Measurements from ENCODE around the gene ASNSD1.
"Not testable (repeated sequence)": the region's sequence is repeated elsewhere in the genome, so short reads cannot be mapped to it uniquely, and the experiment has no call there.

The ASNSD1 gene

DNA sequence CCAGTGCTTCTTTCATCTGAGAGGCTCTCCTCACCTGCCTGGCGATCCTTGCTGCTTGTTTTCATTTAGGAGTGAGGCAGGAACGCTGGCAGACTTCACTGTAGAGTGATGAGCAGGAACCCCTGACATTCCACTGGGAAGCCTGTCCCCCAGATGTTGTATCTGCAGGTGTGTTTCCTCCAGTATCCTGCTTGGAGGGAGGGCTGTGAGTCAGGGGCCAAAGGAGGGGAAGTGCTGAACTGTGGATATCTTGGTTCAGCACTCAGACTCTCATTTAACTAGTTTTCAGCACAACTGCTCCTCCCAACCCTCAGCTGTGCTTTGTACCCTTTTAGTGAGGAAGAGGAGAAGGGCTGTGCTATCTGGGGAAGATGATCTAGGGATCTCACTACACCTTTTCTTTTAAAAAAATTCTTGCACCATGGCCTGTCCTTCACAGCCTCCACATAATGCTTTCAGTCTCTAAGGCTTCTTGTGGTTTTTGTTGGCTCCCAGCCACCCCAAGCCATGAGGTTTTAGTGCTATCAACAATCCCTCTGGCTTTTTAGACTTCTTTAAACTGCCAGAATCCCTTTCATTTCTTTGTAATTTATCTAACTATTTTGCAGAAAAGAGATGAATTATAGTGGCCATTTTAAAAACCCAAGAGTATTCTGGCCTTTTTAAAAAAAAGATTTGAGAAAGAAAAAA is 24.4 kb downstream of the ASNSD1 start:
- no peak for DNase-seq (ENCODE audit: low read depth in 2 of 2, low spot score in 1 of 2)

DNA sequence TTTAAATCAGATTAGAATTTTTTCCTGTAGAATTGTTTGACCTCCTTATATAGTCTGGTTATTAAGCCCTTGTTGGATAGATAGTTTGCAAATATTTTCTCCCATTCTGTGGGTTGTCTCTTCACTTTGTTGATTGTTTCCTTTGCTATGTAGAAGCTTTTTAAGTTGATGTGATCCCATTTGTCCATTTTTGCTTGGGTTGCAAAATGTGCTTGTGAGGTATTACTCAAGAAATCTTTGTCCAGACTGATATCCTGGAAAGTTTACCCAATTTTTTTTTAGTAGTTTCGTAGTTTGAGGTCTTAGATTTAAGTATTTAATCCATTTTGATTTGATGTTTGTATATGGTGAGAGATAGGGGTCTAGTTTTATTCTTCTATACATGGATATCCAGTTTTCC is 26.5 kb downstream of the ASNSD1 start:
- DNase-seq (ENCODE audit: low read depth in 2 of 2, low spot score in 1 of 2), result not testable (repeated sequence)

DNA sequence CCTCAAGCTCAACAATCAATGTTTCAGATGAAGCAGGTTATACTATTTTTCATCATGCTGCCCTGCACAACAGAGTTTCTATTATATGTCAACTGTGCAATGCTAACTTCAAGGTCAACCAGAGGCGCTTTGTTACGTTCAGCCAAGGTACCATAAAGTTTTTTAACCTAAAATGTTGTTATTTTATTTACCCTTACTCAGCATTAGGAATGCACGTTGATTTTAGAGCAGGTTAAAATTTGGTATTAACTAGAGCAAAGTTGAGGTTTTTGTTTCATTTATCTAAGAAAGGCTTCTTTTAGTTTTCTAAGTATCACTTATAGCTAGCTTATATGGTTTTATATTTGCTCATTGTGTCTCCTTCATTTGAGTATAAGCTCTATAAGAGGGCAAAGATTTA is 35.0 kb downstream of the ASNSD1 start:
- DNase-seq (ENCODE audit: low read depth in 2 of 2, low spot score in 1 of 2), result no peak

DNA sequence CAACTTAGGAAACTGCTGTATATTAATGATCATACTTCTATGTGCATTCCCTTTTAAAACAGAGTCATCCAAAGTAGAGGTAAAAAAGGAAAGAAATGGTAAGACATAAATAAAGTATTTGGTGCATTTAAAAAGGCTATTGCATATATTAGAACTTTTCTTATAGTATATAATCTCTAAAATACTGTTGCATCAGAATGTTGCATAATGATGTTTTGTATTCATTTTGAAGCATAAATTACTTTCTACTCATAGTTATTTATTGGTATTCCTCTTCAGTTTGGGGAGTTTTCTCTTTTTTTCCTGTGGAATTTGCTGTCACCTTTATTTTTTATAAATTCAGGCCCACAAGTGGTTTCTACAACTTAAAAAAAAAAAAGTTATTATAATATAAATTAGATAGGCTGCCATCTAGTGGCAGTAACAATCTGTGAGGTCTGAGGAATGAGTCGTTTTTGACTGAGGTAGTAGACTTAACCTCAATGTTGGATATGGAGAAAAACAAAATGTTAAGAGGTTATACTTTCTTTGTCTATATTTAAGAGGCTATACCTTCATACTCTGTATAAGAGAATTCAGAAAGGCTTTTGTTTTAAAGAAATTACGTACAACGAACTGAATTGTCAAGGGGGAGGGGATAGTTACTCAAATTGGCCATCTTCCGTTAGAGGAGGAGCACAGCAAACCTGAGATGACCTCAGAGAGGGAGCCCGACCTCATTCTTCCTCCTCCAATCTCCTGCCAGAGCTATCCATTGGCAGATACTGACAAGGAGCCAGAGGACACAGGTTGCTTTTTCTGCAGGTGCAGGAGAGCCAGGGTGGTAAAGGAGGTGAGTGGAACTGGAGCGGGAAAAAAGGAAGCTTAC is 37.0 kb downstream of the ASNSD1 start:
- no peak for DNase-seq (ENCODE audit: low read depth in 2 of 2, low spot score in 1 of 2)

DNA sequence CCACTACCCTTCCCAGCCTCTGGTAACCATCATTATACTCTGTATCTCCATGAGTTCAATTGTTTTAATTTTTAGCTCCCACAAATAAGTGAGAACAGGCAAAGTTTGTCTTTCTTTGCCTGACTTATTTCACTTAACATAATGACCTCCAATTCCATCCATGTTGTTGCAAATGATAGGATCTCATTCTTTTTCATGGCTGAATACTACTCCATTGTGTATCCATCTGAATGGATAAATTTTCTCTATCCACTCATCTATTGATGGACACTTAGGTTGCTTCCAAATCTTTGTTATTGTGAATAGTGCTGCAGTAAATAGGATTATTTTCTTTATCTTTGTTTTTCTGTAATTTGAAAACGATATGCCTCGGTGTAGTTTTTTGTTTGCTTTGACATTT is 39.4 kb downstream of the ASNSD1 start:
- no peak for DNase-seq (ENCODE audit: low read depth in 2 of 2, low spot score in 1 of 2)

DNA sequence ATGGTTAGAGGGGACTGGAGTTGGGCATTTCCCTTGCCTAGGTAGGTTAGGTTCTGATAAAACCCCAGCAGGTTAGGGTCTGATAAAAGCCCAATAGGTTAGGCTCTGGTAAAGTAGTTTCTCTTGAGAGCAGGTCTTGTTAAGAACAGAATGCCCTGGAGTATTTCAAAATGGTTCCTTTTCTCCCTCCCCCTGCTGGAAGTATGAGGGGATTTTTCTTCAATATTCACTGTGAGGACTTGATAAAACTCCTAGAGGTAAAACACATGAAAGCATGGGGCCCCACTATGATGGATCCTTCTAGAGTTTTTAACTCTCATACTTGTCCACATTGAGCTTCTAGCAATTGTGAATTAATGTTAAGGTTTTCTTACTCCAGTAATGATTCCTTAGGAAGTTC is 40.8 kb downstream of the ASNSD1 start:
- no peak for DNase-seq (ENCODE audit: low read depth in 2 of 2, low spot score in 1 of 2)

DNA sequence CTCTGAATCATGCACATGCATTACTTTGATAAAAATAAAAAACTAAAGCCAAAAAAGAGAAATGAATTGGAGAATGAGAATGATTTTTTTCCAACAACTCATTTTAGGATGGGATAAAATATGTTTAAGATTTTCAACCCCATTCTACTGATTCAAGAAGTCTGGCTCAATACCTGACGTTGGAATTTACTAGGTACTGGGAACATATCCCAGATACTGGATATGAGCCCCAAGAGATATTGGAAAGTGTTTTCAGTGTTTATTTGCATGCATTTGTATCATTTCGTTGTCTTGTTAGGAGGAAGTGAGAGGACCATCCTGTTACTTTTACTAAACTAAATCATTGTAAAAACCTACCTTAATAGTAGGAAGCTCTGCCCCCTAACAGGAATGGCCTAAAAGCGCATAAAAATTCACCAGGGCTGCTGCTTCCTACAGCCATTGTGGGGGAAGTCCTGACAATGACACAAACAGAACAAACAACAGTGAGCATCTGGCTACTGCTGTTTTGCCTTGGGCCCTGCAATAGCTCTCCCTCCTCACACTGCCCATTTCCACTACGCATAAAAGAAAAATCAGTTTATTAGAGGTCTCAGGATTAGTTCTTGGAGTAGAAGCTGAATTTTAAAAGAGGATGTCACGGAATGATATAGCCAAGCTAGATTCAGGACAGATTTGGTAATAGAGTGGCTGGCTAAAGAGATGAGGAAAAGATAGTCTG is 48.4 kb downstream of the ASNSD1 start:
- no peak for DNase-seq (ENCODE audit: low read depth in 2 of 2, low spot score in 1 of 2)

DNA sequence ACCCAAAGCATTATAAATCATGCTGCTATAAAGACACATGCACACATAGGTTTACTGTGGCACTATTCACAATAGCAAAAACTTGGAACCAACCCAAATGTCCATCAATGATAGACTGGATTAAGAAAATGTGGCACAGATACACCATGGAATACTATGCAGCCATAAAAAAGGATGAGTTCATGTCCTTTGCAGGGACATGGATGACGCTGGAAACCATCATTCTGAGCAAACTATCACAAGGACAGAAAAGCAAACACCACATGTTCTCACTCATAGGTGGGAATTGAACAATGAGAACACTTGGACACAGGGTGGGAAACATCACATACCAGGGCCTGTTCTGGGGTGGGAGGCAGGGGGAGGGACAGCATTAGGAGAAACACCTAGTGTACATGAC is 56.3 kb downstream of the ASNSD1 start:
- not testable (repeated sequence) for DNase-seq (ENCODE audit: low read depth in 2 of 2, low spot score in 1 of 2)

DNA sequence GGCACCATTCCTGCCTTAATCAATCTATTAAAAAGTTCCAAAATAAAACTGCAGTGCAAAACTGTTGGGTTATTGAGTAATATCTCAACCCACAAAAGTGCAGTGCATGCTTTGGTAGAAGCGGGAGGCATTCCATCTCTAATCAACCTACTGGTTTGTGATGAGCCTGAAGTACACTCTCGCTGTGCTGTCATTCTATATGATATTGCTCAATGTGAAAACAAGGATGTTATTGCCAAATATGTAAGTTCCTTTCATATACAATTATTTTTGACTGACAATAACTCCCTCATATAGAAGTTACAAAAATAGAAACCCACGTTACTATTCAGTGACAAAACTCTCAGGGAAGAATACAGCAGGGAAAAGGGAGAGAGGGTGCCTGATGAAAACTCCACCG is 58.3 kb downstream of the ASNSD1 start:
- DNase-seq (ENCODE audit: low read depth in 2 of 2, low spot score in 1 of 2), result no peak

Data from stimulated activated CD8-positive, alpha-beta memory T cell treated with anti-CD3 and anti-CD28 coated beads, Interleukin-4, amount 100 ng/mL, for 4 hours (primary cell).